GM18505 (cell line): ENCODE measurements around the gene FGF12.

Source experiments
- ATAC-seq: cut with Tn5 transposase; IDR thresholded peaks from one replicate; pipeline ENCODE4 v1.9.1; 2021; ENCODE audit not compliant: unreplicated experiment
- POLR2A ChIP-seq: IDR thresholded peaks from 4 replicates; pipeline ENCODE4 v1.6.1; 2011; ENCODE audit warnings: borderline replicate concordance; ENCODE audit not compliant: insufficient read depth, insufficient read length; ENCODE audit errors: extremely low read depth

Gene FGF12

GRCh38 chr3:192652727-192653126 lies 74.6 kb downstream of the FGF12 start:
- ATAC-seq = no peak
- no peak for TF ChIP-seq POLR2A

GRCh38 chr3:192651836-192652512 lies 75.4 kb downstream of the FGF12 start:
- ATAC-seq = no peak
- no peak for TF ChIP-seq POLR2A

GRCh38 chr3:192645437-192645836 lies 81.9 kb downstream of the FGF12 start:
- no peak for ATAC-seq
- no peak for TF ChIP-seq POLR2A

- no peak for ATAC-seq
- no peak for TF ChIP-seq POLR2A
These were observed 84.7 kb downstream of the FGF12 start for GRCh38 chr3:192642651-192643050.

- no peak for TF ChIP-seq POLR2A
- ATAC-seq = no peak
These were observed 85.4 kb downstream of the FGF12 start for GRCh38 chr3:192641919-192642318.

GRCh38 chr3:192639987-192640386 lies 87.4 kb downstream of the FGF12 start:
- ATAC-seq = no peak
- no peak for TF ChIP-seq POLR2A

GRCh38 chr3:192637803-192638202 lies 89.5 kb downstream of the FGF12 start:
- no peak for ATAC-seq
- TF ChIP-seq POLR2A = no peak

- no peak for TF ChIP-seq POLR2A
- ATAC-seq = no peak
These were observed 90.6 kb downstream of the FGF12 start for GRCh38 chr3:192636517-192637444.

GRCh38 chr3:192629429-192629828 lies 97.9 kb downstream of the FGF12 start:
- no peak for ATAC-seq
- no peak for TF ChIP-seq POLR2A

- no peak for ATAC-seq
- no peak for TF ChIP-seq POLR2A
These were observed 105.4 kb downstream of the FGF12 start for GRCh38 chr3:192621909-192622308.

- ATAC-seq = no peak
- no peak for TF ChIP-seq POLR2A
These were observed 107.1 kb downstream of the FGF12 start for GRCh38 chr3:192620275-192620674.

GRCh38 chr3:192611411-192611810 lies 115.9 kb downstream of the FGF12 start:
- no peak for ATAC-seq
- TF ChIP-seq POLR2A = no peak

- no peak for ATAC-seq
- TF ChIP-seq POLR2A = no peak
These were observed 118.4 kb downstream of the FGF12 start for GRCh38 chr3:192608726-192609600.

- ATAC-seq = no peak
- no peak for TF ChIP-seq POLR2A
These were observed 119.5 kb downstream of the FGF12 start for GRCh38 chr3:192607798-192608197.

- ATAC-seq = no peak
- no peak for TF ChIP-seq POLR2A
These were observed 129.4 kb downstream of the FGF12 start for GRCh38 chr3:192597913-192598312.
